Fibroblast of the conjunctiva (primary cell): ENCODE measurements around the gene MOSMO.
"Not testable (repeated sequence)": the region's sequence is repeated elsewhere in the genome, so short reads cannot be mapped to it uniquely, and the experiment has no call there.

ENCODE experiments used
- DNase-seq: peaks from one replicate; pipeline ENCODE4 v3.0.0-alpha.2; 2010; ENCODE audit warnings: low read depth

MOSMO gene

DNA sequence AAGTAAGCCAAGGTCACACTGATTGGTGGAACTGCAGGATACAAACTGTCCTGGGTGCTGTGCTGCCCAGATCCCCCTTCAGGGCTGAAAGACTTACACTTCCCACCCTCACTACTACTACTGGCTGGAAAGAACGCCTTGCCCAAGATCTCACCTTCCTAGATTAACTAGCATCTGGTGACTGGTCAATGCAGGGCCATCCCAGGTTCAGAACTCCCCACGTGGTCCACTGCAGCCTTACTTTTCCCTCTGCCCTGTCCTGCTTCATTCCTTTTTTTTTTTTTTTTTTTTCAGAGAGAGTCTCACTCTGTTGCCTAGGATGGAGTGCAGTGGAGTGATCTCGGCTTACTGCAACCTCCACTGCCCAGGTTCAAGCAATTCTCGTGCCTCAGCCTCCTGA lies 4.7 kb upstream of the MOSMO start:
- DNase-seq: no peak

DNA sequence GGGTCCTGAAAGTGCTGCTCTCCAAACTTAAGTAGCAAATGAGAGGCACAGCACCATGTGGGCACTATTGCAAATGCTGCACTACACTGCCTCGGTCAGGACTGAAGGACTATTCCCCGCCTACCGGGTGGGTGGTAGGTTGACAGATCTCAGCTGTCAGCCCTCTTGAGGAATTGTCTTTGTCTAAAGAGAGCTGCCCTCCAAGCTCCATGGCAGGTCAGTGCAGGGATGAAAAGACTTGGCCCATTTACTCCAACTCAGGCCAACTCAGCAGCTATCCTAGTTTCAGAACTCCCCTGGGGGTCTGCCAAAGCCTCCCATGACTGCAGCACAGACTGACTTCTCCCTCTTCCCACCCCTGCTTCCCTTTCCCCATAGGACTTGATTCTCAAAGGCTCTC lies 3.6 kb upstream of the MOSMO start:
- no peak for DNase-seq

- DNase-seq: no peak
Measured at GRCh38 chr16:22005746-22006145, 2.2 kb upstream of the MOSMO start.

DNA sequence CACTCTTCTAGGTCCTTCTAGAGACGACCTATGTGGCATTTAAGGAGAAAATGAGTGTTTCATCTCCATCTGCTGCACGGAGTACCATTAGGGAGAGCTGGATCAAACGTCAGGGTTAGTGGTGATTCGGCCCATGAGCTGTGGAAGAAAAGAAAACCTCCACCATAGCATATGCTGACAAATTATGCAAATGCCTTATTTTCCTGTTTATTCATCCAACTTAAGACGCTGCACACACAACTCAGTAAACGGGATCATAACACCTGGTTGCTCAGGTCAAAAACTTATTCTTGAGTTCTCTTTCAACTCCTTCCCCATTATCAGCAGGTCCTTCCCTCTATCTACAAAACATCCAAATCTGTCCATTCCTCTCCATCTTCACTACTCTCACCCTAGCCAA lies 1.3 kb upstream of the MOSMO start:
- DNase-seq: no peak

DNA sequence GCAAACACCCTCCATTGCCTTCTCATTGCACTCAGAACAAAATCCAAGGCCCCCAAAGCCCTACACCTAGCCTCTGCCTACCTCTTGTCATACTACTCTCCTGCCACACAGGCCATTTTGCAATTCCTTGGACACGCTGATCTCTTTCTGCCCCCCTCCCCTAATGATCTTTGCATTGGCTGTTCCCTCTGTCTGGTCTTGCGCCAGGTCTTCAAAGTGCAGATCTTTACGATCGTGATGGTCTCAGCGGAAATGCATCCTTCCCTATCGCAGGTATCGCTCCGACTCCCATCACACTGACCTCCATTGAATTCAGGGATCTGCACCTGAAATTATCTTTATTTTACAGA lies 777 bp upstream of the MOSMO start:
- DNase-seq: no peak

GRCh38 chr16:22008215-22009059 lies 526 bp downstream of the MOSMO start:
- DNase-seq: no peak

DNA sequence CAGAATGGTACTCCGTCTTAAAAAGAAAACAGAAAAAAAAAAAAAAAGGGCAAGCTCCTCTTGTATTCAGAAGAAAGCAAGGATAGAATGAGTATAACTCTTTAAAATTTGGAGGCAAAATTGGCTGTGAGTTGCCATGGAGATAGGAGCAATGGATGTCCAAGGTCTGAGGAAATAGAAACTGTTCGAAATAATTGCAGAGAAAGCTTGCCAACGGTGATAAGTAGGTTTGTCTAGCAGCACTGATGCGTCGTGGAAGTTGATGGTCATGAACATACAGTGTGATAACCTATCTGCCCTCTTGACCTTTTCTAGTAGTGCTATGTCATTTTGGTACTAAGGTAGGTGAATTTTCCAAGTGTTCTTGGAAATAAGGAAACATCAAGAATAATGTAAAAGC lies 3.0 kb downstream of the MOSMO start:
- DNase-seq: no peak

- DNase-seq: no peak
Measured at GRCh38 chr16:22012241-22012640, 4.3 kb downstream of the MOSMO start.

DNA sequence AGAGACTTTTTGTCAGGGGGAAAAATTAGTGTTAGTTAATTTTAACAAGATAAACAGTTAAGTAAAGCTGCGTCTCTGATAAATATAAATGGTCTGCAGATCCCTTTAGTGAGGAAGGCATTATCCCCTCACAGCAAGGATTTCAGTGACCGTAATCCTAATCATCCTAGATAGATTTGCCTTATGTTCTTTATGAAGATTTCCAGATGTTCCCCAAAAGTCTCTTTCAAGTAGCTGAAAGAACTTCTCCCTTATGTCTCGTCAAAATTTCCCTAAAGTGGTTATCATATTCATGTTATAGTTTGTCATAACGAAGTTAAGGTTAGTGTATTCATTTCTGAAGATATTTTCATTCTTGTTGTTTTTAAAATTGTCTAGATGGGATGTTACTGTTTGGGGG lies 5.6 kb downstream of the MOSMO start:
- no peak for DNase-seq

DNA sequence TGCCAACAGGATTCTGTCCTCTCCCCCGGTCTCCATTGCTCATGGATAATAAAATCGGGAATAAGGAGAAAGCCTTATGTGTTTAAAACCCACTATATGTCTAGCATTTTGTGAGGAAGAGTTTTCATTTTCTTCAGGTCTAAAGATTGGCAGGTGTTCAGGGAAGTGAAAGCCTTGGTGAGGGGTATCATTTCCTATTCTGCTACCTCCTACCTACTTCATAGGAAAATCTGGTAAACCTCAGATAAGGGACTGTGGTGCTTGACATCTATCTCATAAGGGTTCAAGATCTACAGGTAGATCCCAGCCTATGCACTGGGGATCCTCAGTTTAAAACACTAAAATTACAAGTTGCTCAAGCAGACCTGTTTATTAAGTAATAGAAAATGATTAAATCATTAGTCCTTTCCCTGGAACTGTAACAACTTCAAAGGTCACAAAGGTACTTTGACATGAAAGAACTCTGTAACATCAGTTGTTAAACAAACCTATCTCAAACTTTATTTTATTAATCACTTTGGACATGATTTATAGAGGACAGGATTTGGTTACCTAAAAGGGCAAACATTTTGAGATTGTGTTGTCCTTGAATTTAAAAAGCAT lies 6.5 kb downstream of the MOSMO start:
- DNase-seq: no peak

GRCh38 chr16:22016927-22017326 lies 9.0 kb downstream of the MOSMO start:
- DNase-seq: no peak

DNA sequence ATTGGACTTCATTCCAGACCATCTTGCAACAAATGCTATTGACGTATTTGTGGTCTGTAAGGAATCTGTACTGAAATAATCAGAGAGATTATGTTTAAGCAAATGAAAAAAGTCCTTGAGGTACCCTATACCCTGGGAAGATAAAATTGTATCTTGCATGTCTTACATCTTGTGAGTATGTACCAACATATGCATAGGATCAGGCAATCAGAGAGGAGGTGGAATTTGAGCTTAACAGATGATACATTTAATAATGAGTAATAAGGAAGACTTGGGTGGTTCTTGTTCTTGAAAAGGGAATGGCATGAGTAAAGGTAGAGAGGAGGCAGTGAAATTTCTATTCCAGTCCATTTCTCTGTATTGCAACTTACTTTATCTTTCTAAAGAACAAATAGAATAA lies 10.6 kb downstream of the MOSMO start:
- DNase-seq: no peak

GRCh38 chr16:22022151-22022550 lies 14.2 kb downstream of the MOSMO start:
- no peak for DNase-seq

DNA sequence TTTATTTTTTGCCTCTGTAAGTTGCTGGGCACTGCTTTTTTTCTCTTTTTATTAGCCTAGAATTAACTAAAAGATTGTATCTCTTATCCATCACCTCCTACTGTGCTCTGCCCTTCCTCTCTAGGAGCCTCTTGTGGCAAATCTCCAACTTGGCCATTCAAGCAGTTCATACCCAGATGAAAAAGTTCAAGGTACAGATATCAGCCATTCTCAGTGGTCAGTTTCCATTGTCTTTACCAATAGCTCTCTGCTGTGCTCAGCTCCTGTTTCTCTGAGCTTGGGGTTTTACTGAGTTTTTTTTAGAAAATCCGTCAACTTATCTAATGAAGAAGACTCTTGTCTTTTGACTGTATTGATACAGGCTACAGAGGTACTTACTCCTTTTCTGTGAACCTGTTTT lies 15.6 kb downstream of the MOSMO start:
- no peak for DNase-seq

DNA sequence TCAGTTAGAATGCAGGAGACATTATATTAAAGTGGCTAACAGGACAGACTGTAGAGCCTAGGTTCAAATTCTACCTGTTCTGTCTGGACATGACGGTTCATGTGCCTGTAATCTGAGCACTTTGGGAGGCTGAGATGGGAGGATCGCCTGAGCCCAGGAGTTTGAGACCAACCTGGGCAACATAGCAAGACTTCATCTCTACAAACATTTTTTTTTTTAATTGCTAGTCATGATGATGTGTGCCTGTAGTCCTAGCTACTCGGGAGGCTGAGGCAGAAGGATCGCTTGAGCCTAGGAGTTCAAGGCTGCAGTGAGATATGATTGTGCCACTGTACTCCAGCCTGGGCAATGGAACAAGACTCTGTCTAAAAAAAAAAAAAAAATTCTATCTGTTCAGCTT lies 16.9 kb downstream of the MOSMO start:
- not testable (repeated sequence) for DNase-seq

- DNase-seq: no peak
Measured at GRCh38 chr16:22027633-22028032, 19.7 kb downstream of the MOSMO start.

DNA sequence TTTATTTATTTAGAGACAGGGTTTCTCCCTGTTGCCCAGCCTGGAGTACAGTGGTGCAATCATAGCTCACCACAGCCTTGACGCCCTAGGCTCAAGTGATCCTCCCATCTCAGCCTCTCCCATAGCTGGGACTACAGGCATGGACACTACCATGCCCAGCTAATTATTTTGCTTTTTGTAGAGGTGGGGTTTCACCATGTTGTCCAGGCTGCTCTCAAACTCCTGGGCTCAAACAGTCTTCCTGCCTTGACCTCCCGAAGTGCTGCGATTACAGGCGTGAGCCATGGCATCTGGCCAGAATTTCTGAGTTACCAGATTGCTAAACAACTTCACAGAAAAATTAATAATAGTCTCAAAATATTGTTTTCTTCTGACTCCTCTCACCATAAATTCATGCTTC lies 21.7 kb downstream of the MOSMO start:
- DNase-seq: no peak

- no peak for DNase-seq
Measured at GRCh38 chr16:22030087-22030812, 22.3 kb downstream of the MOSMO start.

DNA sequence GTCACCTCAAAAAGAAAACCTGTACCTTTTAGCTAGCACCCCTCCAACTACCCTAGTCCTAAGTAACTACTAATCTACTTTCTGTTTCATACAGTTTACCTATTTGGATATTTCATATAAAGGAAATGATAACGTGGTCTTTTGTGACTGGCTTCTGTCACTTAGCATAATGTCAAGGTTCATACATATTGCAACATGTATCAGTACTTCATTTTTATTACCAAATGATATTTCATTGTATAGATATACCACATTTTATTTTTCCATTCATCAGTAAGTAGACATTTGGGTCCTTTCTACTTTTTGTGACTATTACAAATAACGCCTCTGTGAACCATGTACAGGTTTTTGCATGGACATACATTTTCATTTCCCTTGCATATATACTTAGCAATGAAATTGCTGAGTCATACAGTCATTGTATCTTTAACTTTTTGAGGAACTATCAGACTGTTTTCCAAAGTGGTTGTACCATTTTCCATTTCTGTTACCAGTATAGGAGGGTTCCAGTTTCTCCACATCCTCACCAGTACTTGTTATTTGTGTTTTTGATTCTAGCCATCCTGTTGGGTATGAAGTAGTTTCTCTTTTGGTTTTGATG lies 23.7 kb downstream of the MOSMO start:
- DNase-seq: no peak

DNA sequence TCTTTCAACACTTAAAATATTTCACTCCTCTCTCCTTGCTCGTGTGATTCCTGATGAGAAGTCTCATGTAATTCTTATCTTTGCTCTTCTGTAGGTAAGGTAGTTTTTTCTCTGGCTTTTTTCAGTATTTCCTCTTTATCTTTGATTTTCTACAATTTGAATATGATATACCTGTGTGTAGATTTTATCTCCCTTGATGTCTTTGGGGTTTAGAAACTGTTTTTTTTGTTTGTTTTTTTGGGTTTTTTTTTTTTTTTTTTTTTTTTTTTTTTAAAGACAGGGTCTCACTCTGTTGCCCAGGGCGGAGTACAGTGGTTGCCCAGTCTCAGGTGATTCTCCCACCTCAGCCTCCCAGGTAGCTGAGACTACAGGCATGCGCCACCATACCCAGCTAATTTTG lies 26.6 kb downstream of the MOSMO start:
- DNase-seq: no peak

- DNase-seq: no peak
Measured at GRCh38 chr16:22035153-22035552, 27.2 kb downstream of the MOSMO start.

DNA sequence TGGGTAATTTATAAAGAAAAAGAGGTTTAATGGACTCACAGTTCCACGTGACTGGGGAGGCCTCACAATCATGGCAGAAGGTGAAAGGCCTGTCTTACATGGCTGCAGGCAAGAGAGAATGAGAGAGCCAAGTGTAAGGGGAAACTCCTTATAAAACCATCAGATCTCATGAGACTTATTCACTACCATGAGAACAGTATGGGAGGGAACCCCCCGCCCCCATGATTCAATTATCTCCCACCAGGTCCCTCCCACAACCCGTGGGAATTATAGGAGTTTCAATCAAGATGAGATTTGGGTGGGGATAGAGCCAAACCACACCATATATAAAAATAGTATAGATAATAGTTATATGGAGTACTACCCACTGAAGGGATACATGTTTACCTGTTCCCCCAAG lies 36.0 kb downstream of the MOSMO start:
- not testable (repeated sequence) for DNase-seq

DNA sequence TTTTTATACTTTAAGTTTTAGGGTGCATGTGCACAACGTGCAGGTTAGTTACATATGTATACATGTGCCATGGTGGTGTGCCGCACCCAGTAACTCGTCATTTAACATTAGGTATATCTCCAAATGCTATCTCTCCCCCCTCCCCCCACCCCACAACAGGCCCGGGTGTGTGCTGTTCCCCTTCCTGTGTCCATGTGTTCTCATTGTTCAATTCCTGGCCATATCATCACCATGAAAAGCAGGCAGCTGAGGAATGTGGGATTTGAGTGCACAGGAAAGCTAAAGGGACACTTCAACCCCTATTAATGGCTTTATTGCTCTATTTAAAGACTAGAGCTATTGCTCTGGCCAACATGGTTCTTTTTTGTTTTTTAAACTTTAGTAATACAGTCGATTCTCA lies 38.0 kb downstream of the MOSMO start:
- DNase-seq: not testable (repeated sequence)
